ENCODE results near the gene FRMD8. TPM values are rescaled to one million over a fixed set of nuclear protein-coding genes. Genes with fewer than 3 reads are reported as not detected.

Gene FRMD8
- polyA plus RNA-seq, 1 experiment: 21.6 TPM

DNA sequence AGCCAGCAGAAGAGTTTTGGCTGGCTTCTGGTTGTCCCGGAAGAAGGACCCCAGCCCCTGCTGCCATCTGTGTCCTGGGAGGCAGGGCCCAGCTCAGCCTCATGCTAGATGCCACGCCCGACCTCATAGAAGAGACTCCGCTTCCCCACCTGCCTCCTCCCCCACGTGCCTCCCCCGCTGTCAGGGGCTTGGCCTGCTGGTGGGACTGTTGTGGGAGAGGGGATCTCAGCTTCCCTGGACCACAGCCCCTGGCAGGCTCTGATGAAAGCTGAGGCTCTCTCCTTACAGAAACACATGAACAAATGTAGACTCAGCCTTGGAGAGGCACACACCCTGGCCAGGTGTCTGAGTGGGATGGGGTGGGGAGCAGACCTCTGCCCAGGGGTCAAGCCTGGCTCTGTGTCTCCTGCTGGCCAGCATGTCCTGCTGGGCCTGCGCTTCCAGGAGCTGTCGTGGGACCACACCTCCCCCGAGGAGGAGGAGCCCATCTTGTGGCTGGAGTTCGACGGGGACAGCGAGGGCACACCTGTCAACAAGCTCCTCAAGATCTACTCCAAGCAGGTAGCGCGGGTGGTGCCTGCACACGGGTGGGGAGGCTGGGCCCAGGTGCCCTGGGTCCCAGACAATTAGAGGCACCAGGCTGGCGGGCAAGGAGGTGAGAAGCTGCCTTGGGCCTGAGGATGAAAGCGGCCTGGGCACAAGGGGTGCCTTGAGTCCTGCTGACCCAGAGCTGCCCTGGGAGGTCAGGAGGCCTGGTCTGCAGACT is 14.1 kb downstream of the FRMD8 start:
- TF ChIP-seq, protein P1, sequence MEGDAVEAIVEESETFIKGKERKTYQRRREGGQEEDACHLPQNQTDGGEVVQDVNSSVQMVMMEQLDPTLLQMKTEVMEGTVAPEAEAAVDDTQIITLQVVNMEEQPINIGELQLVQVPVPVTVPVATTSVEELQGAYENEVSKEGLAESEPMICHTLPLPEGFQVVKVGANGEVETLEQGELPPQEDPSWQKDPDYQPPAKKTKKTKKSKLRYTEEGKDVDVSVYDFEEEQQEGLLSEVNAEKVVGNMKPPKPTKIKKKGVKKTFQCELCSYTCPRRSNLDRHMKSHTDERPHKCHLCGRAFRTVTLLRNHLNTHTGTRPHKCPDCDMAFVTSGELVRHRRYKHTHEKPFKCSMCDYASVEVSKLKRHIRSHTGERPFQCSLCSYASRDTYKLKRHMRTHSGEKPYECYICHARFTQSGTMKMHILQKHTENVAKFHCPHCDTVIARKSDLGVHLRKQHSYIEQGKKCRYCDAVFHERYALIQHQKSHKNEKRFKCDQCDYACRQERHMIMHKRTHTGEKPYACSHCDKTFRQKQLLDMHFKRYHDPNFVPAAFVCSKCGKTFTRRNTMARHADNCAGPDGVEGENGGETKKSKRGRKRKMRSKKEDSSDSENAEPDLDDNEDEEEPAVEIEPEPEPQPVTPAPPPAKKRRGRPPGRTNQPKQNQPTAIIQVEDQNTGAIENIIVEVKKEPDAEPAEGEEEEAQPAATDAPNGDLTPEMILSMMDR (IDR thresholded peaks at IDR 0.05; ENCODE audit: insufficient read depth, low read depth, low read length): no peak
- Histone ChIP-seq H3K4me3 (ENCODE audit: low read depth, low read length) (no peak overlapping the region), H3K36me3 (ENCODE audit: control insufficient read depth, insufficient read depth, low read length) (peaks cover 58% of the 10 kb centered on the region), H3K27me3 (ENCODE audit: control insufficient read depth, insufficient read depth, low read length) (no peaks in the 10 kb centered on the region)
- ChIA-PET CTCF (interaction anchor here (1.0 kb wide), 1 partner anchor 12 kb away, joined by 3 read pairs; no protein-coding TSS in a partner anchor), POLR2A (no interaction called here)
- DNase-seq (ENCODE audit: low read depth): no peak

- Histone ChIP-seq H3K36me3 (ENCODE audit: control insufficient read depth, insufficient read depth, low read length) (peaks cover 55% of the 10 kb centered on the region), H3K4me3 (ENCODE audit: low read depth, low read length) (no peak overlapping the region), H3K27me3 (ENCODE audit: control insufficient read depth, insufficient read depth, low read length) (no peaks in the 10 kb centered on the region)
- DNase-seq (ENCODE audit: low read depth): no peak
- POLR2A ChIA-PET: no interaction called here
- TF ChIP-seq, protein P1 (IDR thresholded peaks at IDR 0.05; ENCODE audit: insufficient read depth, low read depth, low read length): no peak
- CTCF ChIA-PET: interaction anchor here (1.0 to 7.1 kb wide), 2 partner anchors 13 to 15 kb away, joined by 3 to 53 read pairs; no protein-coding TSS in a partner anchor
Measured at GRCh38 chr11:65401073-65401802, 14.8 kb downstream of the FRMD8 start.

DNA sequence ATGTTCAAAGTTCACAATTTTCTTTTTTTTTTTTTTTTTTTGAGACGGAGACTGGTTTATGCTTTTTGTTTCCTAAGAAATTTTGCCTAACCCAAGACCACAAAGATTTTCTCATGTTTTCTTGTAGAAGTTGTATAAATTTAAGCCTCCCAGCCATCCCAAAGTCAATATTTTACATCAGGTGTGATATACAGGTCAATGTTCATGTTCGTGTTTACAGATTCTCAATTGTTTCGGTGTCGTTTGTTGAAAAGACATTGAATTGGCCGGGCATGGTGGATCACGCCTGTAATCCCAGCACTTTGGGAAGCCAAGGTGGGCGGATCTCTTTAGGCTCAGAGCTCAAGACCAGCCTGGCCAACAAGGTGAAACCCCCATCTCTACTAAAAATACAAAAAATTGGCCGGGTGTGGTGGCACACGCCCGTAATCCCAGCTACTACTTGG is 15.4 kb downstream of the FRMD8 start:
- ChIA-PET POLR2A (no interaction called here), CTCF (interaction anchor here (7.1 kb wide), 1 partner anchor 15 kb away, joined by 53 read pairs; no protein-coding TSS in a partner anchor)
- TF ChIP-seq, protein P1 (IDR thresholded peaks at IDR 0.05; ENCODE audit: insufficient read depth, low read depth, low read length): no peak
- DNase-seq (ENCODE audit: low read depth): no peak
- H3K4me3 ChIP-seq (ENCODE audit: low read depth, low read length): no peak overlapping the region
- no peaks in the 10 kb centered on the region for H3K27me3 ChIP-seq (ENCODE audit: control insufficient read depth, insufficient read depth, low read length)
- H3K36me3 ChIP-seq (ENCODE audit: control insufficient read depth, insufficient read depth, low read length): peaks cover 50% of the 10 kb centered on the region

- CTCF ChIA-PET: interaction anchor here (7.1 kb wide), 1 partner anchor 14 kb away, joined by 53 read pairs; no protein-coding TSS in a partner anchor
- POLR2A ChIA-PET: no interaction called here
- Histone ChIP-seq H3K27me3 (ENCODE audit: control insufficient read depth, insufficient read depth, low read length) (no peaks in the 10 kb centered on the region), H3K36me3 (ENCODE audit: control insufficient read depth, insufficient read depth, low read length) (peaks cover 42% of the 10 kb centered on the region), H3K4me3 (ENCODE audit: low read depth, low read length) (no peak overlapping the region)
- DNase-seq (ENCODE audit: low read depth): no peak
- TF ChIP-seq, protein P1 (IDR thresholded peaks at IDR 0.05; ENCODE audit: insufficient read depth, low read depth, low read length): no peak
Measured at GRCh38 chr11:65402790-65403189, 16.4 kb downstream of the FRMD8 start.

DNA sequence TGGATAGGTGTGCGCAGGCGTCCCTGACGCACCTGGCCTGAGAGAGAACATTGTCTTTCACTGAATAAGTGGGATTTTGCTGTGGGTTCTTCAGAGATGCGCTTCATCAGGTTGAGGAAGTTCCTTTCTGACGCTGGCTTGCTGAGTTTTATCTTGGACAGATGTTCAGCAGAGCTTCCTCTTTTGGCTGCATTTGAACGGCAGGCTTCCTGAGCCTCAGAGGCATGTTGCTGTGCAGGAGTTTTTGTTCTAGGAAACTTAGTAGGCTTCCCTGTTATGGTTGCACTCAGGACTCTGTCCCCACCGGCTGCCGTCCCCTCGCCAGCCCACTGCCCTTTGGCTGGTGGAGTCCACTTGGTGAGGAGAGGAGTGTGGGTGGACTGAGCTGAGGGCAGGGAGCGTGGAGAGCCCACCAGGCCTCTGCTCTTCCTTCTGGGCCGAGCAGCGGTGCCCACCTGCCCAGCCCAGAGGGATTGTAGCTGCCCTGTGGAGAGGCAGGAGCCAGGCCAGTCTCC is 17.2 kb downstream of the FRMD8 start:
- TF ChIP-seq, protein P1 (IDR thresholded peaks at IDR 0.05; ENCODE audit: insufficient read depth, low read depth, low read length): no peak

More for the DNA sequence above, 17.2 kb downstream of the FRMD8 start:
- DNase-seq (ENCODE audit: low read depth): no peak
- no peaks in the 10 kb centered on the region for H3K27me3 ChIP-seq (ENCODE audit: control insufficient read depth, insufficient read depth, low read length)
- ChIA-PET CTCF (interaction anchor here (7.1 kb wide), 1 partner anchor 13 kb away, joined by 53 read pairs; no protein-coding TSS in a partner anchor), POLR2A (no interaction called here)
- H3K4me3 ChIP-seq (ENCODE audit: low read depth, low read length): no peak overlapping the region
- H3K36me3 ChIP-seq (ENCODE audit: control insufficient read depth, insufficient read depth, low read length): peaks cover 37% of the 10 kb centered on the region

Measured in BJ (cell line).